ENCODE data around the gene ARMC9. TPM values are rescaled to one million over a fixed set of nuclear protein-coding genes. Genes with fewer than 3 reads are reported as not detected.
A peak's percentile ranks its signal among the peaks of the same experiment; 100 is the strongest.
"Not testable (repeated sequence)": the region's sequence is repeated elsewhere in the genome, so short reads cannot be mapped to it uniquely, and the experiment has no call there.

Gene ARMC9
- total RNA-seq, 1 experiment from 2014 or later: 19.9 TPM

GRCh38 chr2:231399046-231399852, 200.8 kb downstream of the ARMC9 start:
- Histone ChIP-seq H3K36me3 (no peaks in the 10 kb centered on the region), H3K27me3 (no peaks in the 10 kb centered on the region), H3K27ac (no peak overlapping the region), H3K4me3 (no peak overlapping the region), H3K4me1 (peaks cover 6% of the 10 kb centered on the region; the same call in 1 of the 2 replicates), H3K9me3 (replicated peaks) (no peaks in the 10 kb centered on the region)
- DNase-seq: no peak

- Histone ChIP-seq H3K4me1 (peaks cover 6% of the 10 kb centered on the region; the same call in 1 of the 2 replicates), H3K9me3 (replicated peaks) (no peaks in the 10 kb centered on the region), H3K27me3 (no peaks in the 10 kb centered on the region), H3K27ac (0 out of 2 replicates have a peak overlapping the region, but pooled peaks have one; percentile 1), H3K4me3 (peak overlapping the region; percentile 33), H3K36me3 (no peaks in the 10 kb centered on the region)
- DNase-seq: peak; percentile 65 to 73
Observed at GRCh38 chr2:231399853-231400680, 201.6 kb downstream of the ARMC9 start.

- DNase-seq; H3K27me3 ChIP-seq; H3K4me1 ChIP-seq; H3K9me3 ChIP-seq (replicated peaks); H3K36me3 ChIP-seq: not testable (repeated sequence)
- 0 out of 2 replicates have a peak overlapping the region, but pooled peaks have one; percentile 1 for H3K27ac ChIP-seq
- peak overlapping the region; percentile 33 for H3K4me3 ChIP-seq
Observed at GRCh38 chr2:231400681-231401080, 202.2 kb downstream of the ARMC9 start.

- not testable (repeated sequence) for H3K27ac ChIP-seq; H3K9me3 ChIP-seq (replicated peaks); H3K36me3 ChIP-seq; DNase-seq; H3K27me3 ChIP-seq; H3K4me3 ChIP-seq; H3K4me1 ChIP-seq
Observed at GRCh38 chr2:231401101-231401500, 202.7 kb downstream of the ARMC9 start.

- not testable (repeated sequence) for H3K27me3 ChIP-seq; H3K4me1 ChIP-seq; H3K36me3 ChIP-seq; H3K9me3 ChIP-seq (replicated peaks); DNase-seq; H3K27ac ChIP-seq; H3K4me3 ChIP-seq
Observed at GRCh38 chr2:231403421-231404182, 205.2 kb downstream of the ARMC9 start.

- H3K4me3 ChIP-seq; H3K36me3 ChIP-seq; H3K27ac ChIP-seq; DNase-seq; H3K27me3 ChIP-seq; H3K4me1 ChIP-seq; H3K9me3 ChIP-seq (replicated peaks): not testable (repeated sequence)
Observed at GRCh38 chr2:231404183-231404578, 205.8 kb downstream of the ARMC9 start.

GRCh38 chr2:231405601-231406367, 207.4 kb downstream of the ARMC9 start:
- not testable (repeated sequence) for H3K4me3 ChIP-seq; H3K9me3 ChIP-seq (replicated peaks); H3K36me3 ChIP-seq; H3K27me3 ChIP-seq; H3K4me1 ChIP-seq; DNase-seq; H3K27ac ChIP-seq

- H3K9me3 ChIP-seq (replicated peaks); H3K27me3 ChIP-seq; H3K27ac ChIP-seq; H3K36me3 ChIP-seq; DNase-seq; H3K4me1 ChIP-seq; H3K4me3 ChIP-seq: not testable (repeated sequence)
Observed at GRCh38 chr2:231407686-231408085, 209.3 kb downstream of the ARMC9 start.

GRCh38 chr2:231408304-231408703, 209.9 kb downstream of the ARMC9 start:
- not testable (repeated sequence) for H3K27ac ChIP-seq

GRCh38 chr2:231409776-231410175, 211.3 kb downstream of the ARMC9 start:
- DNase-seq: no peak
- peaks cover 5% of the 10 kb centered on the region; the same call in 1 of the 2 replicates for H3K9me3 ChIP-seq (replicated peaks)
- H3K4me3 ChIP-seq: no peak overlapping the region
- H3K36me3 ChIP-seq: no peaks in the 10 kb centered on the region
- H3K27me3 ChIP-seq: no peaks in the 10 kb centered on the region
- no peak overlapping the region for H3K27ac ChIP-seq
- no peaks in the 10 kb centered on the region for H3K4me1 ChIP-seq

More at GRCh38 chr2:231408304-231408703, 209.9 kb downstream of the ARMC9 start:
- not testable (repeated sequence) for H3K36me3 ChIP-seq; H3K4me3 ChIP-seq; H3K9me3 ChIP-seq (replicated peaks); H3K4me1 ChIP-seq; H3K27me3 ChIP-seq; DNase-seq

- H3K4me3 ChIP-seq: no peak overlapping the region
- peaks cover 5% of the 10 kb centered on the region; the same call in 1 of the 2 replicates for H3K9me3 ChIP-seq (replicated peaks)
- DNase-seq: no peak
- H3K27me3 ChIP-seq: no peaks in the 10 kb centered on the region
- no peak overlapping the region for H3K27ac ChIP-seq
- no peaks in the 10 kb centered on the region for H3K4me1 ChIP-seq
- no peaks in the 10 kb centered on the region for H3K36me3 ChIP-seq
Observed at GRCh38 chr2:231410293-231411004, 212.0 kb downstream of the ARMC9 start.

- no peaks in the 10 kb centered on the region for H3K4me1 ChIP-seq
- no peak for DNase-seq
- H3K4me3 ChIP-seq: no peak overlapping the region
- peaks cover 8% of the 10 kb centered on the region; the same call in 1 of the 2 replicates for H3K9me3 ChIP-seq (replicated peaks)
- H3K27ac ChIP-seq: no peak overlapping the region
- H3K27me3 ChIP-seq: no peaks in the 10 kb centered on the region
- H3K36me3 ChIP-seq: no peaks in the 10 kb centered on the region
Observed at GRCh38 chr2:231411237-231411636, 212.8 kb downstream of the ARMC9 start.

GRCh38 chr2:231411831-231412617, 213.6 kb downstream of the ARMC9 start:
- Histone ChIP-seq H3K27me3 (no peaks in the 10 kb centered on the region), H3K4me3 (peak overlapping the region; percentile 71), H3K9me3 (replicated peaks) (peaks cover 8% of the 10 kb centered on the region; the same call in 1 of the 2 replicates), H3K36me3 (no peaks in the 10 kb centered on the region), H3K27ac (peak overlapping the region; percentile 55), H3K4me1 (no peaks in the 10 kb centered on the region)
- DNase-seq: peak; percentile 90 to 94

Data from SJCRH30 (cell line).